A673 (cell line): ENCODE measurements around the gene BCAM. TPM values are rescaled to one million over a fixed set of nuclear protein-coding genes. Genes with fewer than 3 reads are reported as not detected.

Source experiments
- BruUV-seq: library from RNA; stranded (reverse); fragments of 400-500 nt; replicated peaks from 2 replicates; lab custom pipeline; 2021; lab: Mats Ljungman, UMichigan
- CTCF ChIA-PET: fragments of 300-600 bp; sonication (Branson Sonifier 250); formaldehyde crosslinking; loops from one replicate; lab custom pipeline; 2022; ENCODE audit warnings: antibody characterized with exemption; lab: Charles Lee
- POLR2A ChIA-PET: fragments of 300-600 bp; sonication (Branson Sonifier 250); formaldehyde crosslinking; loops from one replicate; lab custom pipeline; 2022; ENCODE audit warnings: antibody characterized with exemption; ENCODE audit not compliant: low non-redundant PET; lab: Charles Lee
- DNase-seq: peaks from one replicate; pipeline ENCODE4 v3.0.0-alpha.2; 2015; ENCODE audit warnings: low spot score
- H3K27ac ChIP-seq: fragments of 200-600 bp; sonication (generic); 2 replicates; pipeline ENCODE4 v1.5.1; 2016; ENCODE audit warnings: mixed run types, low read depth, mild to moderate bottlenecking, mixed read lengths, antibody characterized with exemption, low read length; ENCODE audit not compliant: poor library complexity, severe bottlenecking
- H3K27me3 ChIP-seq: fragments of 200-600 bp; sonication (generic); replicated peaks from 2 replicates; pipeline ENCODE4 v1.6.1; 2017; ENCODE audit warnings: mixed run types, low read depth, mild to moderate bottlenecking, mixed read lengths, antibody characterized with exemption, low read length; ENCODE audit not compliant: insufficient read depth, poor library complexity
- H3K36me3 ChIP-seq: fragments of 200-600 bp; sonication (generic); 2 replicates; pipeline ENCODE4 v1.6.1; 2016; ENCODE audit warnings: mixed run types, mild to moderate bottlenecking, mixed read lengths, antibody characterized with exemption, low read length; ENCODE audit not compliant: insufficient read depth, poor library complexity, severe bottlenecking
- H3K4me1 ChIP-seq: fragments of 200-600 bp; sonication (generic); 2 replicates; pipeline ENCODE4 v1.6.1; 2017; ENCODE audit warnings: mixed run types, mild to moderate bottlenecking, mixed read lengths, antibody characterized with exemption, low read length; ENCODE audit not compliant: insufficient read depth, poor library complexity, severe bottlenecking
- H3K4me3 ChIP-seq: fragments of 200-600 bp; sonication (generic); 2 replicates; pipeline ENCODE4 v1.5.1; 2016; ENCODE audit warnings: low read depth, mixed run types, mild to moderate bottlenecking, mixed read lengths, low read length; ENCODE audit not compliant: poor library complexity, severe bottlenecking
- H3K9me3 ChIP-seq: fragments of 200-600 bp; sonication (generic); 2 replicates; pipeline ENCODE4 v1.6.1; 2016; ENCODE audit warnings: mixed run types, low read depth, mild to moderate bottlenecking, mixed read lengths, antibody characterized with exemption, low read length; ENCODE audit not compliant: poor library complexity, severe bottlenecking
- EZH2 ChIP-seq: fragments of 200-600 bp; sonication (generic); IDR thresholded peaks from 2 replicates; pipeline ENCODE4 v1.6.1; 2017; ENCODE audit warnings: borderline replicate concordance, low read depth, mild to moderate bottlenecking, mixed read lengths, antibody characterized with exemption, low read length; ENCODE audit not compliant: poor library complexity, severe bottlenecking
- intact Hi-C: fragments of 100-400 bp; cut with micrococcal nuclease; formaldehyde crosslinking; loops from one replicate; pipeline ENCODE4 v1.10.0; 2022; ENCODE audit not compliant: unreplicated experiment
- total RNA-seq: library from RNA; stranded (reverse); gene quantifications from 2 replicates; pipeline ENCODE4 v1.2.3, GENCODE V29; 2021
- TF ChIP-seq, protein P1 (sequence below): fragments of 300-800, 200-600 bp; sonication (generic); conservative IDR thresholded peaks from 2 replicates; pipeline ENCODE4 v1.5.1; 2017; ENCODE audit warnings: low read depth, mild to moderate bottlenecking, antibody characterized with exemption, low read length, moderate library complexity, mixed read lengths

Gene BCAM
- total RNA-seq, 1 experiment from 2014 or later: 3.4 TPM

DNA sequence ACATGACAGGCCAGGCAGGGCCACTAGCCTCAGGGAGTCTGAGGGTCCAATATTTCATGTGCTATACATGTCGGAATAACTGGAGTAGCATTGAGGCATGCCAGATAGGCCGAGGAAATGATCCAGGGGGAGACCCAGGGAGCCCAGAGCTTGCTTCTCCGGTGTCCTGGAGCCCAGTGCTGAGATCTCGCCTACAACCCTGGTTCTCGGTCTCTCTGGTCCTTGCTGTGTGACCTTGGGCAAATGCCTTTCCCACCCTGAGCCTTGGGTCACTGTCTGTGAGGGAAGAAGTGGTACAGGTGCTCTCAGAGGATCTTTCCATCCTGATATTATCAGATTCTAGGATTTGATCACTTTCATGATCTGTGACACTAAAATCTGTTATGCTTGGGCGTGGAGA lies 19.9 kb upstream of the BCAM start:
- no peaks in the 10 kb centered on the region for H3K36me3 ChIP-seq
- DNase-seq: no peak
- POLR2A ChIA-PET: no interaction called here
- intact Hi-C loops: no loop called here
- TF ChIP-seq EZH2: no peak
- TF ChIP-seq, protein P1, sequence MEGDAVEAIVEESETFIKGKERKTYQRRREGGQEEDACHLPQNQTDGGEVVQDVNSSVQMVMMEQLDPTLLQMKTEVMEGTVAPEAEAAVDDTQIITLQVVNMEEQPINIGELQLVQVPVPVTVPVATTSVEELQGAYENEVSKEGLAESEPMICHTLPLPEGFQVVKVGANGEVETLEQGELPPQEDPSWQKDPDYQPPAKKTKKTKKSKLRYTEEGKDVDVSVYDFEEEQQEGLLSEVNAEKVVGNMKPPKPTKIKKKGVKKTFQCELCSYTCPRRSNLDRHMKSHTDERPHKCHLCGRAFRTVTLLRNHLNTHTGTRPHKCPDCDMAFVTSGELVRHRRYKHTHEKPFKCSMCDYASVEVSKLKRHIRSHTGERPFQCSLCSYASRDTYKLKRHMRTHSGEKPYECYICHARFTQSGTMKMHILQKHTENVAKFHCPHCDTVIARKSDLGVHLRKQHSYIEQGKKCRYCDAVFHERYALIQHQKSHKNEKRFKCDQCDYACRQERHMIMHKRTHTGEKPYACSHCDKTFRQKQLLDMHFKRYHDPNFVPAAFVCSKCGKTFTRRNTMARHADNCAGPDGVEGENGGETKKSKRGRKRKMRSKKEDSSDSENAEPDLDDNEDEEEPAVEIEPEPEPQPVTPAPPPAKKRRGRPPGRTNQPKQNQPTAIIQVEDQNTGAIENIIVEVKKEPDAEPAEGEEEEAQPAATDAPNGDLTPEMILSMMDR: no peak
- no peak overlapping the region for H3K4me3 ChIP-seq
- no peak overlapping the region for H3K27ac ChIP-seq
- H3K9me3 ChIP-seq: no peaks in the 10 kb centered on the region
- no peaks in the 10 kb centered on the region for H3K4me1 ChIP-seq
- no peaks in the 10 kb centered on the region for H3K27me3 ChIP-seq
- BruUV-seq: no TSS peak
- CTCF ChIA-PET: no interaction called here

DNA sequence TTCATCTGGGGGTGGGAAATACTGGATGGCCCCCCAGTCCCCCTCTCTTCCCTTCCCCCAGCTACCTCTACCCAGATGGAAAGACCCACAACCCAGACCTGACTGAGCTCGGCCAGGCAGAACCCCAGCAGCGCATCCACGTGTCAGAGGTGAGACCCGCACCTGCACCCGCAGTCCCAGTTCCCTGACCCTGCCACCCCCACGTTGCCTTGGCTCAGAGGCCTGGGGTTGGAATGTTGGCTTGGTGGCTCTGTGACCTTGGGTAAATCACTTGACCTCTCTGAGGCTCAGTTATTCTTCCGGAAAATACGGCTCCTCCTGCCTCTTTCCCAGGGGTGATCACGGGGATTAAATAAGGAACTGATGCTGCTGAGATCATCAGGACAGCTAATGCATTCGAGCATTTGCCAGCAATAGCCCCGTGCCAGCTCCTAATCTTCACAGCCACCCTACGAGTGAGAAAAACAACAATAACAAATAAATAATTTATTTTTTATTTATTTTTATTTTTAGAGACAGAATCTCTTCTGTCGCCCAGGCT lies 18.9 kb upstream of the BCAM start:
- no TSS peak for BruUV-seq
- Histone ChIP-seq H3K9me3 (no peaks in the 10 kb centered on the region), H3K4me3 (no peak overlapping the region), H3K4me1 (no peaks in the 10 kb centered on the region), H3K27me3 (no peaks in the 10 kb centered on the region), H3K36me3 (no peaks in the 10 kb centered on the region), H3K27ac (no peak overlapping the region)
- no peak for DNase-seq
- ChIA-PET CTCF (interaction anchor here (0.6 kb wide), 1 partner anchor 1361 kb away, joined by 4 read pairs; no protein-coding TSS in a partner anchor), POLR2A (no interaction called here)
- intact Hi-C loops: no loop called here
- TF ChIP-seq EZH2: no peak
- TF ChIP-seq, protein P1: no peak

DNA sequence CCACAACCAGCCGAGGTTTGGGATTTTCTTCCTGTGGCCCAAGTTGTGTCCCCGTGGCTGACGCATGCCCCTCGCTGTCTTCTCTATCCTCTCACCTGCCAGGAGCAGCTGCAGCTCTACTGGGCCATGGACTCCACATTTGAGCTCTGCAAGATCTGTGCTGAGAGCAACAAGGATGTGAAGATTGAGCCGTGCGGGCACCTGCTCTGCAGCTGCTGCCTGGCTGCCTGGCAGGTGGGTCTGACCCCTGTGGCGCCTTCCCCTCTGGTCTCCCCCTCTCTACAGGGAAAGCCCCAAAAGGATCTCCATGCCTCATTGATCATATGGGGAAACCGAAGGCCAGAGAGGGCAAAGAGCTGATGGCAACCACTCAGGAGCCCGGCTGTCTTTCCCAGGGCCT lies 16.6 kb upstream of the BCAM start:
- TF ChIP-seq, protein P1: no peak
- no peak for TF ChIP-seq EZH2
- H3K27me3 ChIP-seq: no peaks in the 10 kb centered on the region
- no TSS peak for BruUV-seq
- no peak overlapping the region for H3K27ac ChIP-seq
- ChIA-PET POLR2A (no interaction called here), CTCF (no interaction called here)
- no peak for DNase-seq
- intact Hi-C loops: no loop called here
- H3K9me3 ChIP-seq: no peaks in the 10 kb centered on the region
- no peak overlapping the region for H3K4me3 ChIP-seq
- peaks cover 4% of the 10 kb centered on the region for H3K4me1 ChIP-seq
- H3K36me3 ChIP-seq: no peaks in the 10 kb centered on the region
